K562 (cell line): ENCODE results near the gene TCF23. TPM values are rescaled to one million over a fixed set of nuclear protein-coding genes. Genes with fewer than 3 reads are reported as not detected.

Experiments used
- ASH1L ChIP-seq: fragments of 450-650 bp; IDR thresholded peaks from 2 replicates; pipeline ENCODE4 v1.6.1; 2018; ENCODE audit warnings: borderline replicate concordance, mild to moderate bottlenecking, low read depth; ENCODE audit not compliant: partially characterized antibody
- CBFA2T3 ChIP-seq: fragments of 450-650 bp; IDR thresholded peaks from 2 replicates; pipeline ENCODE4 v1.6.1; 2017
- CHD1 ChIP-seq: fragments of 200-600 bp; sonication (generic); IDR thresholded peaks from one replicate; pipeline ENCODE4 v1.6.1; 2012; ENCODE audit warnings: mild to moderate bottlenecking, moderate library complexity, low read length, inconsistent platforms
- CREB1 ChIP-seq, 2 experiments: sonication (generic) in 1 of 2; formaldehyde crosslinking in 1 of 2; IDR thresholded peaks; 2 replicates each; pipeline versions ENCODE4 v1.6.1 to v1.8.0; 2012 to 2022; ENCODE audit warnings: inconsistent platforms in 1 of 2, mild to moderate bottlenecking in 1 of 2, missing genetic modification reagents in 1 of 2, moderate library complexity in 1 of 2
- E2F4 ChIP-seq: sonication (generic); formaldehyde crosslinking; IDR thresholded peaks from 2 replicates; pipeline ENCODE4 v1.8.0; 2022; ENCODE audit warnings: mild to moderate bottlenecking, low read depth, missing genetic modification reagents
- FOSL1 ChIP-seq: fragments of 200-800 bp; sonication (Bioruptor generic); conservative IDR thresholded peaks from 2 replicates; pipeline ENCODE4 v1.6.1; 2016; ENCODE audit warnings: missing genetic modification characterization, missing compliant biosample characterization
- MECOM ChIP-seq: fragments of 250-450 bp; sonication (Bioruptor Pico); IDR thresholded peaks from 2 replicates; pipeline ENCODE4 v1.8.0; 2022; ENCODE audit warnings: inconsistent platforms
- NCOA6 ChIP-seq: fragments of 450-650 bp; IDR thresholded peaks from 2 replicates; pipeline ENCODE4 v1.6.1; 2017; ENCODE audit warnings: mild to moderate bottlenecking
- POLR2AphosphoS2 ChIP-seq: IDR thresholded peaks from 2 replicates; pipeline ENCODE4 v1.6.1; 2012; ENCODE audit warnings: low read length, improper control_type of control experiment
- PTRF ChIP-seq: fragments of 450-650 bp; IDR thresholded peaks from 2 replicates; pipeline ENCODE4 v1.6.1; 2016; ENCODE audit warnings: mild to moderate bottlenecking, missing genetic modification characterization, missing compliant biosample characterization
- RAD51 ChIP-seq: fragments of 450-650 bp; IDR thresholded peaks from 2 replicates; pipeline ENCODE4 v1.7.1; 2016; ENCODE audit warnings: low read depth, mild to moderate bottlenecking, borderline replicate concordance
- SFPQ ChIP-seq: fragments of 200-400 bp; formaldehyde crosslinking; IDR thresholded peaks from 2 replicates; pipeline ENCODE4 v1.6.1; 2017; ENCODE audit warnings: mild to moderate bottlenecking, low read depth, low read length, moderate library complexity
- SIX5 ChIP-seq, 2 experiments: IDR thresholded peaks; 2 replicates each; pipeline ENCODE4 v1.6.1; 2011; ENCODE audit warnings: low read length in 2 of 2, borderline replicate concordance in 1 of 2, low read depth in 1 of 2, mild to moderate bottlenecking in 1 of 2, moderate library complexity in 1 of 2; ENCODE audit not compliant: insufficient read depth in 1 of 2
- TAL1 ChIP-seq: fragments of 450-650 bp; IDR thresholded peaks from 2 replicates; pipeline ENCODE4 v1.6.1; 2016; ENCODE audit warnings: mild to moderate bottlenecking
- TFAM ChIP-seq: fragments of 250-450 bp; sonication (Bioruptor Pico); conservative IDR thresholded peaks from 2 replicates; pipeline ENCODE4 v1.5.0; 2021; ENCODE audit warnings: mild to moderate bottlenecking, moderate library complexity
- ZC3H4 ChIP-seq: sonication (generic); formaldehyde crosslinking; IDR thresholded peaks from 2 replicates; pipeline ENCODE4 v1.9.0; 2021; ENCODE audit warnings: missing genetic modification reagents, borderline replicate concordance
- ZNF384 ChIP-seq: IDR thresholded peaks from 2 replicates; pipeline ENCODE4 v1.6.1; 2012; ENCODE audit warnings: low read depth, low read length, improper control_type of control experiment
- polyA plus RNA-seq, 8 experiments: library from polyadenylated mRNA; depleted of rRNA in 4 of 8; stranded (reverse) in 5 of 8; unstranded in 3 of 8; fragments of >200 nt; fragmentation: Nextera tagmentation in 2 of 8; fragmentation: Illumina TruSeq in 1 of 8; extraction: Ambion mirVana in 2 of 8; extraction: Trizol in 1 of 8; gene quantifications; 2 replicates each; pipeline versions ENCODE4 v1.2.1 to v1.2.3, GENCODE V29; 2011 to 2014; ENCODE audit warnings: inconsistent platforms in 1 of 8, missing spikeins in 1 of 8
- total RNA-seq, 7 experiments: library from RNA; depleted of rRNA in 6 of 7; stranded (reverse); fragments of >200 nt in 6 of 7; fragmentation: Illumina TruSeq in 2 of 7; extraction: Trizol in 2 of 7; gene quantifications; 2 replicates each; pipeline versions ENCODE4 v1.2.1 to v1.2.3, GENCODE V29; 2011 to 2021; ENCODE audit warnings: low replicate concordance in 1 of 7
- TF ChIP-seq, protein P1 (sequence below): sonication (generic); formaldehyde crosslinking; IDR thresholded peaks from 2 replicates; pipeline ENCODE4 v1.8.1; 2023; ENCODE audit warnings: mild to moderate bottlenecking, missing genetic modification reagents
- TF ChIP-seq, protein P2 (sequence below): sonication (generic); formaldehyde crosslinking; IDR thresholded peaks from 2 replicates; pipeline ENCODE4 v1.8.0; 2022; ENCODE audit warnings: missing genetic modification reagents, mild to moderate bottlenecking, moderate library complexity, borderline replicate concordance

The TCF23 gene
- total and polyA plus RNA-seq, 9 of the 15 experiments (the other 6 are each of a cell fraction or from before 2014, with no cell fraction given) = 0.07 TPM; not detected in 8

GRCh38 chr2:27162151-27163121 is 13.6 kb downstream of the TCF23 start (continued):
- TF ChIP-seq, protein P1, sequence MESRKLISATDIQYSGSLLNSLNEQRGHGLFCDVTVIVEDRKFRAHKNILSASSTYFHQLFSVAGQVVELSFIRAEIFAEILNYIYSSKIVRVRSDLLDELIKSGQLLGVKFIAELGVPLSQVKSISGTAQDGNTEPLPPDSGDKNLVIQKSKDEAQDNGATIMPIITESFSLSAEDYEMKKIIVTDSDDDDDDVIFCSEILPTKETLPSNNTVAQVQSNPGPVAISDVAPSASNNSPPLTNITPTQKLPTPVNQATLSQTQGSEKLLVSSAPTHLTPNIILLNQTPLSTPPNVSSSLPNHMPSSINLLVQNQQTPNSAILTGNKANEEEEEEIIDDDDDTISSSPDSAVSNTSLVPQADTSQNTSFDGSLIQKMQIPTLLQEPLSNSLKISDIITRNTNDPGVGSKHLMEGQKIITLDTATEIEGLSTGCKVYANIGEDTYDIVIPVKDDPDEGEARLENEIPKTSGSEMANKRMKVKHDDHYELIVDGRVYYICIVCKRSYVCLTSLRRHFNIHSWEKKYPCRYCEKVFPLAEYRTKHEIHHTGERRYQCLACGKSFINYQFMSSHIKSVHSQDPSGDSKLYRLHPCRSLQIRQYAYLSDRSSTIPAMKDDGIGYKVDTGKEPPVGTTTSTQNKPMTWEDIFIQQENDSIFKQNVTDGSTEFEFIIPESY (CRISPR knock-in tag) = no peak
- TF ChIP-seq, protein P2, sequence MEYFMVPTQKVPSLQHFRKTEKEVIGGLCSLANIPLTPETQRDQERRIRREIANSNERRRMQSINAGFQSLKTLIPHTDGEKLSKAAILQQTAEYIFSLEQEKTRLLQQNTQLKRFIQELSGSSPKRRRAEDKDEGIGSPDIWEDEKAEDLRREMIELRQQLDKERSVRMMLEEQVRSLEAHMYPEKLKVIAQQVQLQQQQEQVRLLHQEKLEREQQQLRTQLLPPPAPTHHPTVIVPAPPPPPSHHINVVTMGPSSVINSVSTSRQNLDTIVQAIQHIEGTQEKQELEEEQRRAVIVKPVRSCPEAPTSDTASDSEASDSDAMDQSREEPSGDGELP = no peak
- peak; percentile 77 for TF ChIP-seq FOSL1 (tag)
- no peak for TF ChIP-seq CHD1
- TF ChIP-seq CBFA2T3 = peak; percentile 33; the same call in 1 of the 2 replicates
- TF ChIP-seq ASH1L = no peak
- no peak for TF ChIP-seq SIX5 (IDR thresholded peaks at IDR 0.05; ENCODE audit: borderline replicate concordance in 1 of 2, insufficient read depth in 1 of 2, low read depth in 1 of 2, low read length in 2 of 2)
- TF ChIP-seq TAL1 = no peak
- TF ChIP-seq E2F4 (CRISPR knock-in tag) = no peak
- TF ChIP-seq NCOA6 = no peak
- no peak for TF ChIP-seq PTRF (tag)
- TF ChIP-seq SFPQ = no peak
- TF ChIP-seq MECOM (CRISPR knock-in tag) = no peak
- no peak for TF ChIP-seq TFAM (CRISPR knock-in tag)
- no peak for TF ChIP-seq CREB1 (IDR thresholded peaks at IDR 0.05)
- TF ChIP-seq CREB1 (CRISPR knock-in tag; IDR thresholded peaks at IDR 0.05) = no peak
- TF ChIP-seq ZC3H4 (CRISPR knock-in tag) = no peak
- no peak for TF ChIP-seq ZNF384
- no peak for TF ChIP-seq RAD51
- no peak for TF ChIP-seq POLR2AphosphoS2
